Type B pancreatic cell (in vitro differentiated cells): ENCODE data around the gene KIF26B. TPM values are rescaled to one million over a fixed set of nuclear protein-coding genes. Genes with fewer than 3 reads are reported as not detected.

Experiments
- DNase-seq: peaks from one replicate; pipeline ENCODE4 v3.0.0; 2021; ENCODE audit warnings: mixed read lengths; ENCODE audit not compliant: unreplicated experiment; ENCODE audit errors: extremely low spot score
- H3K27ac Mint-ChIP-seq: 2 replicates; pipeline ENCODE4 v1.8.0; 2021; ENCODE audit warnings: mild to moderate bottlenecking, mixed read lengths
- H3K27me3 Mint-ChIP-seq: 2 replicates; pipeline ENCODE4 v1.8.0; 2021; ENCODE audit warnings: mixed read lengths
- H3K36me3 Mint-ChIP-seq: 2 replicates; pipeline ENCODE4 v1.8.0; 2021; ENCODE audit warnings: mixed read lengths
- H3K4me1 Mint-ChIP-seq: one replicate; pipeline ENCODE4 v1.8.0; 2021; ENCODE audit warnings: mixed read lengths; ENCODE audit not compliant: unreplicated experiment
- H3K4me3 Mint-ChIP-seq: 2 replicates; pipeline ENCODE4 v1.8.0; 2021; ENCODE audit warnings: mild to moderate bottlenecking, mixed read lengths
- H3K9me3 Mint-ChIP-seq: 2 replicates; pipeline ENCODE4 v1.8.0; 2021; ENCODE audit warnings: mixed read lengths
- CTCF ChIP-seq: fragments of 200-600 bp; sonication (generic); conservative IDR thresholded peaks from 2 replicates; pipeline ENCODE4 v1.5.0; 2021; ENCODE audit warnings: antibody characterized with exemption, mild to moderate bottlenecking
- total RNA-seq: library from RNA; stranded (reverse); gene quantifications from 2 replicates; pipeline ENCODE4 v1.2.1, GENCODE V29; 2021; ENCODE audit warnings: low replicate concordance

KIF26B gene
- total RNA-seq, 1 donor from 2014 or later, result 22.1 TPM

- H3K4me3 Mint-ChIP-seq, result no peak overlapping the region
Measured at GRCh38 chr1:245688536-245689453, 534.0 kb downstream of the KIF26B start.

GRCh38 chr1:245690156-245690690 is 535.4 kb downstream of the KIF26B start:
- TF ChIP-seq CTCF, result no peak
- peaks cover 14% of the 10 kb centered on the region for H3K4me1 Mint-ChIP-seq
- H3K27ac Mint-ChIP-seq, result no peak overlapping the region
- H3K4me3 Mint-ChIP-seq, result no peak overlapping the region
- H3K36me3 Mint-ChIP-seq, result peaks cover 3% of the 10 kb centered on the region
- DNase-seq, result no peak
- no peaks in the 10 kb centered on the region for H3K9me3 Mint-ChIP-seq
- peaks cover 8% of the 10 kb centered on the region for H3K27me3 Mint-ChIP-seq

More at GRCh38 chr1:245688536-245689453, 534.0 kb downstream of the KIF26B start:
- DNase-seq, result no peak
- TF ChIP-seq CTCF, result no peak
- no peaks in the 10 kb centered on the region for H3K9me3 Mint-ChIP-seq
- peaks cover 8% of the 10 kb centered on the region for H3K27me3 Mint-ChIP-seq
- peaks cover 17% of the 10 kb centered on the region for H3K4me1 Mint-ChIP-seq
- H3K27ac Mint-ChIP-seq, result no peak overlapping the region
- H3K36me3 Mint-ChIP-seq, result no peaks in the 10 kb centered on the region

GRCh38 chr1:245690946-245691541 is 536.3 kb downstream of the KIF26B start:
- TF ChIP-seq CTCF, result no peak
- Mint-ChIP-seq H3K4me1 (peaks cover 14% of the 10 kb centered on the region), H3K4me3 (no peak overlapping the region), H3K9me3 (no peaks in the 10 kb centered on the region), H3K27ac (no peak overlapping the region), H3K27me3 (peaks cover 8% of the 10 kb centered on the region), H3K36me3 (peaks cover 3% of the 10 kb centered on the region)
- DNase-seq, result no peak

- Mint-ChIP-seq H3K4me3 (no peak overlapping the region), H3K9me3 (no peaks in the 10 kb centered on the region), H3K27me3 (peaks cover 8% of the 10 kb centered on the region), H3K36me3 (peaks cover 3% of the 10 kb centered on the region), H3K4me1 (peaks cover 14% of the 10 kb centered on the region), H3K27ac (no peak overlapping the region)
- TF ChIP-seq CTCF, result no peak
- no peak for DNase-seq
Measured at GRCh38 chr1:245691897-245692296, 537.1 kb downstream of the KIF26B start.

GRCh38 chr1:245692318-245692717 is 537.5 kb downstream of the KIF26B start:
- H3K36me3 Mint-ChIP-seq, result peaks cover 3% of the 10 kb centered on the region

More at GRCh38 chr1:245692318-245692717, 537.5 kb downstream of the KIF26B start:
- Mint-ChIP-seq H3K4me3 (no peak overlapping the region), H3K27me3 (peaks cover 4% of the 10 kb centered on the region), H3K4me1 (peaks cover 14% of the 10 kb centered on the region), H3K27ac (no peak overlapping the region), H3K9me3 (no peaks in the 10 kb centered on the region)
- no peak for DNase-seq
- TF ChIP-seq CTCF, result no peak
